Fibroblast of skin of right biceps (primary cell): Measurements from ENCODE around the gene RPL10A.
A peak's percentile ranks its signal among the peaks of the same experiment; 100 is the strongest.

Experiments used
- DNase-seq: peaks from one replicate; pipeline ENCODE4 v3.0.0-alpha.2; 2013

Gene RPL10A

DNA sequence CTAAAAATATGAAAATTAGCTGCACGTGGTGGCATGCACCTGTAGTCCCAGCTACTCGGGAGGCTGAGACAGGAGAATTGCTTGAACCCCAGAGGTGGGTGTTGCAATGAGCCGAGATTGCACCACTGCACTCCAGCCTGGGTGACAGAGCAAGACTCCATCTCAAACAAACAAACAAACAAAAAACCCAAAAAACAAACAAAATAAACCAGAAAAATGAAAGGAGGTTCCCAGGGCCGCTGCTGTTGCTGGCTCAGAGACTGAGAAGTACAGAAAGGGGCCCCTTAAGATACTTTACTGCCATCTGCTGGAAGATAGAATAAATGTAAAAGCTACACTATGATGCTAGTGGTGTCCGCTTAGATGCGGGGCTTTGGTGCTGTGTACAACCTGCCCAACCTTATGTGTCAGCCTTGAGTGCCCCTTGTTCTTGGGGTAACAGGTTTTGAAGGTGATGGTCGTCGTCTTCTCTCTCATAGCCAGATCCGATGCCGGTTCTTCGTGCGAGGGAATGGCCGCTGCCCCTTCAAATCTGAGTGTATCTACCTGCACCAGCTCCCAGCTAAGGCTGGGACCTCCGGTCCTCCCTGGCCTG lies 18.8 kb upstream of the RPL10A start:
- peak; percentile 64 for DNase-seq

DNA sequence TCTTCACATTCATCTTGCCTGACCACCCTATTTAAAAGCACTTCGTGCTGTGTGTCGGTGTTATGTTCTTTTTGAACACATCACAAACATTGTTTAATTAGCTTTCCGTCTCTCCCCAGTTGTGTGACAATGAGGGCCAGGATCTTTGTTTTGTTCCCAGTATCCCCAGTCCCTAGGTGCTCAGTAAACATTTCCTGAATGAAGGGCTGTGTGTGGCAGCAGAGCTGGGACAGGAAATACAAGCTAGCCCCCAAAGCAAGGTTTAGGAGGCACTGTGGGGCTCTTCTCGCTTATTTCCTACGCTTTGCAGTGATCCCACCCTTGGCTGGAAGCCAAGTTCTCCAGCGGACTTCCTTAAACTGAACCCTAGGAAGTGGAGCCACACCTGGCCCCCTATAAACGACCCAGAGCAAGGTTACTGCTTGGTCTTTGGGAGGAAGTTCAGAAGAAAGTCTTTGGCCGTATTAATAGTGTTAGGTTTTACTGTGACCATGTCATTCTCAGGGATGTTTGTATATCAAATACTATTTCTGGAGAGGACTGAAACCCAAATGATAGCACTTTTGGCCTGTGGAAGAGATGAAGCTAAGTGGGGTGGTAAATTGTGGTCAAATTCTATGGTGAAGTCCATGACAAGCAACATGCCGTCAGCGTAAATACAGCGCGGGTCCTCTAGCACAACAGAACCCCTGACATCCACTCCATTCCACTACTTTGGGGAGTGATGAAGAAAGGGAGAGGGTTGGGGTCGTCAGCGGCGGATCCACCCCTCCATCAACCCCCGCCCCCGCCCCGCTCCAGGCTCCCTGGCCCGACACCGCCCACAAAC lies 16.6 kb upstream of the RPL10A start:
- DNase-seq, result no peak

DNA sequence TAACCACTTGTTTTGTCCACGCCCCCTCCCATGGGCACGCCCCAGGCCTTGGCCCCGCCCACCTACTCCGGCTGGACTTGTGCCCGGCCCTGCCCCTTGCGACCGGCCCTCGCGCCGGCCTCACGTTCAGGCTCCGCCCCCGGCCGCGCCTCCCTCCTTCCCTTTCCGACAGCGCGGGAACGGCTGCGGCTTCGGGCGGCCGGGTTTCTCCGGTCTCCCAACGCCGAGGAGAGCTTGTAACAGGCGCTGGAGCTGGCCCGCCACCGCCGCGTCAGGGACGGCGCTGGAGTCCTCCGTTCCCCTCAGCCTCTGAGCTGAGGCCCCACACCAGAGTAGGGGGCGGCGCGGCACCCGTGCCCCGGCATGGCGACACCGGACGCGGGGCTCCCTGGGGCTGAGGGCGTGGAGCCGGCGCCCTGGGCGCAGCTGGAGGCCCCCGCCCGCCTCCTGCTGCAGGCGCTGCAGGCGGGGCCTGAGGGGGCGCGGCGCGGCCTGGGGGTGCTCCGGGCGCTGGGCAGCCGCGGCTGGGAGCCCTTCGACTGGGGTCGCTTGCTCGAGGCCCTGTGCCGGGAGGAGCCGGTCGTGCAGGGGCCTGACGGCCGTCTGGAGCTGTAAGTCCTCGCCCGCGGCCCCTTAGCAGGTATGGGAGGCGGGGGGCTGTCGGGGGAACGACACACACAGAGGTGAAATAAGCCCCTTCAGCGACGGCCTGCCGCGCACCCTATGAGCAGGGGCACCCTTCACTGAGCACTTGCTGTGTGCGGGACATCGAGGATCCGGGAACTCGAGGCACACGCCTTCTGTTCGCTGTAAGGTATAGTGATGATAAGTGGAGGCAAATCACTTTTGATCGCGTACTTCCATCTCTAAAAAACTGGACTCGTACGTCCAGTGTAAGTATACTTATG lies 15.8 kb upstream of the RPL10A start, which contains the start of gene FANCE:
Gene FANCE (plus strand): TSS at position 156 of the 908 bp plus-strand sequence. CDS start 208 bp downstream, at position 364.
- DNase-seq, result peak; percentile 89

DNA sequence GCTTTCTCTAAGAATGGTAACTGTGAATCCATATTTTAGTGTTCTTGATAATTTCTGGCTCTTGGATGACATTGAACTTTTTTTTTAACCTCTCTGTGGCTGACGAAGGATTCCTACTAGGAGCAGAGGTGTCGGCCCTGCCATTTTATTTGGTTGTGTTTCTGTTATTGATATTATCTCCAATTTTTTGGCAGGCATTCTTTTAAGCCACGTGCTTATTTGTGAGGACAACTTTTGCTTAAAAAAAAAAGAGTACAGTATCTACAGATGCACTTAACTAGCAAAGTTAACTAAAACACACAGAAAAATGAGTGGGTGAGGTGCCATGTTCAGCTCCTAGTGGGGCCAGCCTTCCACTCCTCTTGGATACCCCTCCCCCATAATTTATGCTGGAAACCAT lies 15.0 kb upstream of the RPL10A start:
- no peak for DNase-seq

DNA sequence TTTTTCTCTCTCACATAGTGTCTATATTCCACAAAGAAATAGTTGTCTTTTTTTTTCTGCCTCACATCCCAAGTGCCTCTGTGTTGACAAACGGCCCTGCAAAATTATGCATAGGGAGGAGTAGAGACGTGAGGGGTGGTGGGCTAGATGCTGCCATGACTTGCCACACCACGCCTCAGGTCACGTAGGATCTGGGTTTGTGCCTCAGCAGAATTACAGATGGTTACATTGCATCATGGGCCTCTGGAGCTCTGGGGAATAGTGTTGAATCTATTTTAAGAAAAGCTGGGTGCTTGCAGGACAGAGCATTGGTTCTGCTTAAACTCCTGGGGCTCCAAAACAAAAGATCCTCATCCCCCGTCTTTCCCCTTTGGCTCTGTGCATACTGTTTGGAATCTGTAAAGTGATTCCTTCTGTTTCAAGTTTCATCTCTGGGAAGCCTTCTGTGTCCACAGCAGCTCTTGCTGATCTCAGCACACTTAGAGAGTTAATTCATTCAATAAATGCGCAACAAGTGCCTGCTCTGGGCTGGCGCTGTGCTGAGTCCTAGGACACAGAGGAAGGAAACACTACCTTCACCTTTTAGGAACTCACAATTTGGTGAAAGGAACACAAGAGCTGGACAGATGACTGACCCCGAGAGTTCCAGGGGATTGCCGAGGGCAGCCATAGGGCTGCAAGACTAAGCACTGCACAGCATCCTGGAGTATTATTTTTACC lies 13.7 kb upstream of the RPL10A start:
- DNase-seq, result no peak

DNA sequence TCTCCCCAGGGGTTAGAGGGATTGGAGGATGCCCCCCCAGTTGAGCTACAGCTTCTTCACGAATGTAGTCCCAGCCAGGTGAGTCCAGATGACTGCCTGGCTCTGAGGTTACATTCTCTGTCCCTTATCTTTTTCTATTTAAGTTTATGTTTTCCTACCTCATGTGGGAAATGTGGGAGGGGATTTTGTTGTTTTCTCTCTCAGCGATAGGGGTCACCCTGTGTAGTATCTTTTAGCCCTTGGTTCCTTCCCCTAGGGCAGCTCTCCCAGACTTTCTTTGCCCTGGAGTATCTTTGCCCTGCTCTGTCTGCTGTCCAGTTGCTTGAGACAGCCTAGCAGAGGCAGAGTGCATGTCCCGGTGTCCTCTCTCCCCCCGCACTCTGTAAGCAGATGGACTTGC lies 10.3 kb upstream of the RPL10A start:
- DNase-seq, result no peak

DNA sequence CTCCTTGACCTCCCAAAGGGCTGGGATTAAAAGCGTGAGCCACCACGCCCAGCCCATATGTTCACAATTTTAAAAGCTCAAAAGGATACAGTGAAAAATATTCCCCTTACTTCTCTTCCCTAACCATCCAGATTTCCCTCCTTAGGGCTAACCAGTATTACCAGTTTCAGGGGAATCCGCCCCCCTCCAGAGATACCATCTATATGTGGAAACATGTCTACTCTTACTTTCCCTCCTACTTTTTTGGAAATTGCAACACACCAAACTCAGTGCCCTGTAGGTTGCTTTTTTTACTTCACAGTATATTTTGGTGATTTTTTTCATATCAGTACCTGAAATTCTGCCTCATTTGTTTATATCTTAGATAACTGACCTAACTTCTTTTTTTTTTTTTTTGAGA lies 6.9 kb upstream of the RPL10A start:
- no peak for DNase-seq

DNA sequence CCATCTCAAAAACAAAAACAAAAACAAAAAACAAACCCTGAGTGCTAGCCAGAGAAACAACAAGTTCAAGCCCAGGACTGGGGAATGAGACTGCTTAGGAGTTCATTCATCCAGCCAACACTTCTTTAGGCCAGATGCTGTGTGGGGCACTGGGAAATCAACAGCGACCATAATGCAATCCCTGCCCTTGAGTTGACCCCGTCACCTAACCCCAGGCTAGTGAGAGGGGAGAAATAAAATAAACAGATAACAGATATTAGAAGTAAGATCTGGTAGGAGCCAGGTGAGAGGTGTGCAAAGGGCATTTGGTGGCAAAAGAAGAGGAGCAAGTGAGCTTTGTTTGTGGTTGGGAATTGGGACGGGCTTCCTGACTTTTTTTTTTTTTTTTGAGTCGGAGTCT lies 4.9 kb upstream of the RPL10A start:
- no peak for DNase-seq

DNA sequence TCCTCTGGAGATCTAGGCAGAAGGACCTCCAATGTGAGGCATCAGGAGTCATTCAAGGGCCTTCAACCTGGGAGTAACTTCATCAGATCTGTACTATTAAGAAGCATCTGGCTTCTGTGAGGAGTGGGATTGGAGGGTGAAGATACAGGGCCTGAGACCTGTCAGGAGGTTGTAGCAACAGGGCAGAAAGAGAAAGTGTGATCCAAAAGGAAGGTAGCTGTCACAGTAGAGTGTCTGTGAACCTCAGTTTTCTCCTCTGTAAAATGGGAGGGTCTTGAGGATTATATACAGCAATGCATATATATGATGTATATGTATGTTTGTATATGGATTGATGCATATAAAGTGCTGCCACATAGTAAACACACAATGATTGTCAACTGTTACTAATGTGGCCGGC lies 2.6 kb upstream of the RPL10A start:
- DNase-seq, result no peak

DNA sequence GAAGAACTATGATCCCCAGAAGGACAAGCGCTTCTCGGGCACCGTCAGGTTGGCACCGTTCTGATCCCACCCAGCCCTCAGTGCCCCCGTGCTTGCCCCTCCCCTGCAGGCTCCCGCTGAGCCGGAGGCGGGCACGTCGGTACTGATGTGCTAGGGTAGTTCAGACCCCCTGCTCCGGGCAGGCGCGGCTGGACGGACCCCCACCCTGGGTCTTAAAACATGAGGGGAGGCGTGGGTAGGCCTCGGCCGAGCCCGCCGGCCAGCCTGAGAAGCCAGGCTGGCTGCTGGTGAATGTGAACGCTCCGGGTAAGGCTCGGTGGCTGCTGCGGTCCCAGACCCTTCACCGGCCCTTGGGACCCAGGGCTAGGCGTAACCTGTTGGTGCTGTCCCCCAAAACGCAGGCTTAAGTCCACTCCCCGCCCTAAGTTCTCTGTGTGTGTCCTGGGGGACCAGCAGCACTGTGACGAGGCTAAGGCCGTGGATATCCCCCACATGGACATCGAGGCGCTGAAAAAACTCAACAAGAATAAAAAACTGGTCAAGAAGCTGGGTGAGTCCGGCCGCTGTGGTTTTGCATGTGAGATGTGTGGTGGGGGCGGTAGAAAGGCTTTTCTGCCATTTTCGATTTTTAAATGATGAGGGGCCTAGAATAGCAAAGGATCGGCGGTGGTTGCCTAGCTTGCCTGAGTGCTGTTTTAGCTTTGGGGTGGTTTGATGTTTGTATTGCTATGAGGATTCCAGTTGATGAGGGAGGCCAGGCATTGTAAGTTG lies 964 bp downstream of the RPL10A start:
- no peak for DNase-seq

DNA sequence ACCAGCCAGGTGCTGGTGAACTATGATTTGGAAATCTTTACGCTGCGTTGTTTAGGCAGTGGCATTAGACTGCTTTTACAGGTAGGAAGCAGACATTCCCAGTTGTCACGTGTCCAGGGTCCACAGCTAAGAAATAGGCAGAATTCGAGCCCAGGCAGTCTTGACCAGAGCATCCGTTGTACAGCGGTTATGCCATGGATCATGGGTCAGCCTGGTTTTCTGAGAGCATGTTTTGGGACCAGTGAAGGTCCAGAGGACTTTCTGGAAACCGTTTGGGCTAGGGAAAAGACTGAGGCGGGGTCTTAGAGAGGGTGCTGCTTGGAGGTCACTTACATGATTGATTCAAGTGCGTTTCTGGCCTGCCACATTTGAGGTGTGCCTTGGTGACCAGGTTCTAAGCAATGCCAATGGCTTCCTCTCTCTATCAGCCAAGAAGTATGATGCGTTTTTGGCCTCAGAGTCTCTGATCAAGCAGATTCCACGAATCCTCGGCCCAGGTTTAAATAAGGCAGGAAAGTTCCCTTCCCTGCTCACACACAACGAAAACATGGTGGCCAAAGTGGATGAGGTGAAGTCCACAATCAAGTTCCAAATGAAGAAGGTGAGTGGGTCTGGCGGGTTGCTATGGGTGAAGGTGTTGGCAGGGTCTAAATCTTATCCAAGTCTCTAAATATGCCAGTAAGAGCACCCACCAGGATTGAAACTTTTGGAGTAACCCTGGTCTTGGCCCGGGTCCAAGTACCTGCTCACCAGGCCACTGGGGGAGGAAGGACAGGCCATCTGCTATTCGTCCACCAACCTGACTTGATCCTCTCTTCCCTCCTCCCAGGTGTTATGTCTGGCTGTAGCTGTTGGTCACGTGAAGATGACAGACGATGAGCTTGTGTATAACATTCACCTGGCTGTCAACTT lies 1.8 kb downstream of the RPL10A start:
- no peak for DNase-seq

DNA sequence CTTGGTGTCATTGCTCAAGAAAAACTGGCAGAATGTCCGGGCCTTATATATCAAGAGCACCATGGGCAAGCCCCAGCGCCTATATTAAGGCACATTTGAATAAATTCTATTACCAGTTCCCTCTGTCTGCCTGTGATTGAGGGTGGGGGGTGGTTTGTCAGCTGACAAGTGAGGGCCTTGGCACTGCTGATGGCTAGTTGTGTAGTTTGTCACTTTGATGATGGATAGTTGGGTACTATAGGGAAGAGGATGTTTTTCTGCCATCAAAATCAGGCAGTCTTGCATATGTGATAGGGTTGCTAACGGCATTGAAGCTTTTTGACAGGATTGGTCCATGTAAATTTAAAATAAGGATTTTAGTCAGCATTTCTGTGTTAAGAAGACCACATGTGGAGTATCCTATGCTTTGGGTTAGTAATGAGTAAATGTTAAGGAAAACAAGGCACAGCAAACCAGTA lies 2.5 kb downstream of the RPL10A start:
- DNase-seq, result no peak

DNA sequence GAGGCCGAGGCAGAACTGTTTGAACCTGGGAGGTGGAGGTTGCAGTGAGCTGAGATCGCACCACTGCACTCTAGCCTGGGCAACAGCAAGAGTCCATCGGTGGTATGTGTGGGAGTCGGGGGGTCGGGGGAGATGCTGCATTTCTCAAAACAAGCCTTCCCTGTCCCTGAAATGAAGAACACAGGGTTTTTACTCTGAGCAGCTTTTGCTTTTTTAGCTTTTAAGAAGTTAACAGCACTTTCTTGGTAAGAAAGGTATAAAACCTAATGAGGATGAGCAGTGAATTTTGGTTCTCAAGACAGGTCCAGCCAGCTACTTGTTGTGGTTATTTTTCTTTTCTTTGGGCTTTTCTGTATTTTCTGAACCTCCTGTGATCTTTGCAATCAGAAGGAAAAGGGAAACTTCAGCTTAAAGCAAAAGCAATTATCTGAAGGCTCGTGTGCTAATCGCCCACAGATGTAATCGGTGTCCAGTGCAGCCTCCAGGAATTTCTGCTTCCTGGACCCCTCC lies 3.7 kb downstream of the RPL10A start:
- DNase-seq, result no peak

DNA sequence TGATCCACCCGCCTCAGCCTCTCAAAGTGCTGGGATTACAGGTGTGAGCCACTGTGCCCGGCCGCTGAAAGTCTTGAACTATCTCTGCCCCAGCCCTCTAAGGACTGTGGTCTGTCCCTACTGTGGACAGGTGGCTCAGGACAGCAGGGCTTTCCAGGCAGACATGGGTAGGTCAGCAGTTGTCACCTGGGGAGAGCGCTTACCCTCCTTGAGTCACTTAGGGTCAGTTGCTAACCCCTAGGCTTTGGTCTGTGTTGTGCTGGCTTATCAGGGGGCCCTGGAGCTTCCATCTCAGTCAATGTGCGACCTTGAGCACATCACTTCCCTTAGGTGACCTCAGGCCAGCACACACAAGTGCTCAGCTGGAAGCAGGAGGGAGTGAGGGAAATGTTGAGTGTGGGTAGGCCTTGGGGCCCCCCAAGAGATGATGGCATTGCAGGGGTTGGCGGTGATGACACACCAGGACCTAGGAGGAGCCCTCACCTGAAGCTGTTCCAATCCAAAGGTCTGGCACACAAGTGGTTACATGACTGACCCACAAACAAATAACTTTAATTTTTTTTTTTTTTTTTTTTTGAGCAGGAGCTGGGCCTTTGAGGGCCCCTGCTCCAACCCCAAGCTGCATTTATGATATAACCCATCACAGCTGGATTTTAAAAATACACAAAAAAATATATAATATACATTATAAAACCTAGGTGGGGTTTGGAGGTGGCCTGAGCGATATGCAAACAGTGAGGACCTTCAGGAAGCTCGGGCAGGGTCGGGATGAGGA lies 5.1 kb downstream of the RPL10A start:
- no peak for DNase-seq

DNA sequence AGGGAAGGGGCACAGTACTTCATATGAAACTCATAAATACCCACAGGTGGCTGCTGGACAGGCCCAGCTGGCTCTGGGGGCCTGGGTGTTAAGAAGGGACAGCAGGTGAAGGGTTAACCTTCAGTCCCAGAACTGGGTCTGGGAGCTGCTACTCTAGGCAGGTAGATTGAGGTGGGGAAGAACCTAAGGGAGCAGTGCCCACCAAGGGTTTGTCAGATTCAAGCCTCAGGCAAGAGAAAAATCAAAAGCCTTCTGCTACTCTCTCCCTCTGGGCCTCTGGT lies 5.6 kb downstream of the RPL10A start:
- DNase-seq, result no peak

DNA sequence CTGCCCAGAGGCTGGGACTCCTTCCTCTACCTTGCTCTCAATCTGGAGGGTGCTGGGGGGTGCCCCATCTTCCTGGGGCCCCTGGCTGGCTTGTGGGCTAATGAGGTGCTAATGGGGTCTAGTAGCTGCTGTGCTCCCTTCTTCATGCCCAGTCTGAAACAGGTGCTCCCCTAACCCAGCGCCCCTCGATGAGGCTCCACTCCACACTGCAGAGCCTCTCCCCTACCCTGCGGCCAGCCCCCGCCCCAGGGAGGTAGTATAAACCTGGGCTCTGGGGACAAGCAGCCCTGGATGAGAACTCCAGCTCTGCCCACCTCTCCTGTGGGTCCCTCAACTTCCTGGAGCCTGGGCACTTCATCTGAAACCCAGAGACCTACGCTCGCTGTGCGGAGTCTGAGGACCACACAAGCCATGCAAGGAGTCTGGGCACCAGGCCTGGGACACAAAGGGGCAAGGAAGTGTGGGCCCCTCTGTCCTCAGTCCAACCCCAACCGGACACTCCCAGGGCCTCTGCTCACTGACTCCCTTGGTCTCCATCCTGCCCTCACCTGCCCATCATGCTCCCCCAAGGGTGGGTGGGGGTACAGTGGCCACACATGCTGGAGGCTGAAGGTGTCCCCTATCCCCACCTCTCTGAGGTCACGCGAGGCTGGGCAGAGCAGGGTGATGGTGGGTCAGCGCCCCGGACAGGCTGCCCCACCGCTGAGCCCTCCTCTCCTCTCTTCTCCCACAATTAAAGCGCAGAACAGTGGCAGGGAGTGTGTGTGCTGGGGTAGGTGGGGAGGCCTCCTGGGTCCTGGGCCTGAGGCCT lies 6.1 kb downstream of the RPL10A start:
- DNase-seq, result no peak

DNA sequence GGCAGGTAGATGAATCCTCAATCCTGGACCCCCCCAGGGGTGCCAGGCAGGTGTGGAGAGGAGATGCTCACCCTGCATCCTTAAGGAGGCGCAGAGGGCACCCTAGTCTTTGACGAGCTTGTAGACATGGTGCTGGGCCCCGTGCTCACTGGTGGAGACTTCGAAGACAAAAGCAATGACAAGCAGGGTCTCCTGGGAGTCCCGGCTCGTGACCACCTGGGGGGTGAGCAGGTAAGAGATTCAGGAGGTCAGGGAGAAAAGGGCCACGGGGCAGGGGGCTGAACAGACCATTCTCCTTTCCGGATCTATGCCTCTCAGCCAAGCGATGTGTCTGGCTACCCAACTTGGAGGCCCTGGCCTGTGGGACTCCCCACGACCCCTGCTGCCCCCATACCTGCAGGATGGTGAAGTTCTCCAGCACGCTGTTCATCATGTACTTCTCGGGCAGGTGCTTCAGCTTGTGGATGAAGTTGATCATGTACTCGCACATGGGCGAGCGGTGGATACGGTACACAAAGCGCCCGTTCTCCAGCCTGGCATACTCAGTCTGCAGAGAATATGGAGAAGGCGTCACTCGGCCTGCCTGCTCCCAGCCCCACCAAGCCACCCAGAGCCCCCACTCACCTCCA lies 6.9 kb downstream of the RPL10A start:
- no peak for DNase-seq

DNA sequence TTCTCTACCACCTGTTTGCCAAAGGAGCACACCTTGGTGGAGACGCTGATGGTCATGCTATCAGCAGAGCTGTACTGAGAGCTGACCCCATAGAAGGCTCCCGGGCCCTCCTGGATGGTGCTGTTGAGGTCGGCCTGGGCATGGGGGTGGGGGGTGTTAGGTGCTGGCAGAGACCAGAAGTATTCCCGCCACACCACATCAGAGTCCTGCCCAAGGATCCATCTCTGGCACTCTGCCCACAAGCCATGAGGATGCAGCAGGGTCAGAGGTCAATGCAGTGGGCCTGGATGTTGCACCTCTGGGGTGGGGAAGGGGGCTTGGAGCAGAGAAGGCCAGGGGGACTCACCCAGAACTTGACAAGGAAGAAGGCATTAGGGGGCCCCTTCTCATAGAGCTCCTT lies 7.4 kb downstream of the RPL10A start:
- DNase-seq, result no peak

DNA sequence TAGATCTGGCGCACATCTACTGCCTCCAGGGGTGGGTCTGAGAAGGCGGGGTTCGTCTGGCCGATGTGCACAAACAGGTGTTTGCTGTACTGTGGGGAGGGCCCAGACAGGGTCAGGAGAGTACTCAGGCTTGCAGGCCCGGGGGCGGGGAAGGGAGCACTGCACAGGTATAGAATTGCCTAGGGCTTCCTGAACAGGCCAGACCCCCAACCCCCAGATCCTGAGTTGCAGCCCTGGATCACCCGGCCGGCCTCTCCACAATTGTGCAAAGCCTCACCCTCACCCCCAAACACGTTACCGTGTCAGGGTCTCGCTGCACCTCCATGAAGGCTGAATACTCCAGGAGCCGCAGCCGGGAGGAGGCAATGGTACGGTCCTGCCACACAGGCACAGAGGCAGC lies 7.8 kb downstream of the RPL10A start:
- no peak for DNase-seq
